Activated CD8-positive, alpha-beta memory T cell treated with anti-CD3 and anti-CD28 coated beads for 36 hours (primary cell): Measurements from ENCODE around the gene ARHGEF12. TPM values are rescaled to one million over a fixed set of nuclear protein-coding genes. Genes with fewer than 3 reads are reported as not detected.

ENCODE experiments used
- CTCF ChIA-PET: fragments of 350-600 bp; sonication (Branson Sonifier 250); formaldehyde crosslinking; loops from one replicate; lab custom pipeline; 2021; ENCODE audit warnings: antibody characterized with exemption; lab: Charles Lee
- POLR2A ChIA-PET: fragments of 350-600 bp; sonication (Branson Sonifier 250); formaldehyde crosslinking; loops from one replicate; lab custom pipeline; 2021; ENCODE audit warnings: antibody characterized with exemption; lab: Charles Lee
- total RNA-seq, 2 experiments: library from RNA; stranded (reverse); gene quantifications; one replicate each; pipeline ENCODE4 v1.2.3, GENCODE V29; 2021

ARHGEF12 gene
- total RNA-seq, 2 experiments from 2014 or later = 31.0 to 31.7 TPM

DNA sequence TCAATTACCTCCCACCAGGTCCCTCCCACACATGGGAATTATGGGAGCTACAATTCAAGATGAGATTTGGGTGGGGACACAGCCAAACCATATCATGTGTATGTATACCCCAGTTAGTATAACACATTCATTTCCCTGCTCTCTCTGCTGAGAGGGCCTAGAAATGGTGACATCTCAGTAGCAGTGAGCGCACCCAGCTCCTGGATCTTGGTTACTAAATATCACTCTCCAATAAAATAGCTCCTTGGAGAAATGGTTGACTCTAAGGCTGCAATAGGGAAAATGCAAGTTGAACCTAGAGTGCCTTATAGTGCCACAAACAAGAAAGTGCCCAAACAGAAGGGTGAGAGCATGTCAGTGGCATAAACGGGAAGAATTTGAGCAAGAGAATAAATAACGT, 59.6 kb downstream of the ARHGEF12 start:
- ChIA-PET CTCF (interaction anchor here (0.6 to 1.2 kb wide), 3 partner anchors 60 to 894 kb away, joined by 3 to 5 read pairs (median 3); partner anchors contain the start of gene ARHGEF12), POLR2A (no interaction called here)

DNA sequence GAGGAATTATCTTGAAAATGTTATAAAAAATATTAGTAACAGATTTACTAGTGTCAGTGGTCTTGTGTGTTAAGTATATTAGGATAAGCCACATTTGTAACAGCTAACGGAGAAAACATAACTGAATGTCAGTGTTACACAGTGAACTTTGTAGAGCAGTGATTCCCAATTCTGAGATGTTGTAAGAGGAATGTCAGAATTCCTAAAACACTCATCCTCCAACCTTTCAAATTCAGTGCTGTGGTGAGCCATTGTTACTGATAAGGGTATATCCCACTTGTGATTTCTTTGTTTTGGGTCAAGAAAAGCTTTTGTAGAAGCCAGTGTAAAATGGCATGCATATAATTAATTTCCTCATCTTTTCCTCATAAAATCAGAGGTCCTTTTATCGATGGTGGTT, 61.9 kb downstream of the ARHGEF12 start:
- CTCF ChIA-PET = no interaction called here
- POLR2A ChIA-PET = no interaction called here

DNA sequence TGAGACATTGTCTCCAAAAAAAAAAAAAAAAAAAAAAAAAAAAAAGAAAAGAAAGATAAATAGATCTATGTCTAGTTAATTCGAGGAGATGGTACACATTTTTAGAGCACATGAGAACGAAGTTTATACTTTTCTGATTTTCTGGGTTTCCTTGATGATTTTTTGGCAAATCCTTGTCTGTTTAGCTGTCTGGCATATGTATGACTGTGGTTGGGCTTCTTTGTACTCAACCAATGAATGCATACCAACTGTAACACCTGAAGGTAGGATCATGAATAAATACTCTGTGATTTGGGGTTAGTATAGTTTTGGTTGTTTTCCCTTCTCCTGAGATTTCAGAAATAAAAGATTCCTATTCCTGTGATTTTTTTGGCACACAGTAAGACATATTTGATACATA, 63.1 kb downstream of the ARHGEF12 start:
- CTCF ChIA-PET = no interaction called here
- POLR2A ChIA-PET = no interaction called here

GRCh38 chr11:120400564-120401364, 64.6 kb downstream of the ARHGEF12 start:
- ChIA-PET CTCF (no interaction called here), POLR2A (no interaction called here)

- CTCF ChIA-PET = no interaction called here
- POLR2A ChIA-PET = no interaction called here
These were observed 65.3 kb downstream of the ARHGEF12 start for GRCh38 chr11:120401506-120401905.

GRCh38 chr11:120403966-120404365, 67.8 kb downstream of the ARHGEF12 start:
- CTCF ChIA-PET = no interaction called here
- POLR2A ChIA-PET = no interaction called here

DNA sequence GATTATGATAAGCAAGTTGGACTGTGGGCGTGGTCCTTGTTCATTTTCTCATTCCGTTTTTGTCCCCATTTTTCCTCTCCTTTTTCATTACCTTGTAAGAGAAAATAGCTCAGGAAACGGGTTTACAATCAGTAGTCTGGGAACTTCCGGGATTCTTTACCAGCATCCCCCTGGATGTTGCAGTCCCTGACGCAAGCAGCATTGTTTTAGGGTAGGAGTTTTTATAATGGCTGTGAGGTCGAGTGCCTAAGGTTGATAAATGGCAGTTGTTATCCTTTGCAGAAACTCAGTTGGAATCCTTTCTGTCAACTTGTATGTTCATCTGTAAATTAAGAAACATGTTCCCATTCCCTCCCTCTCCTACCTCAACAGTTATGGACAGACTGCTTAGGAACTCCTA, 68.3 kb downstream of the ARHGEF12 start:
- POLR2A ChIA-PET = no interaction called here
- CTCF ChIA-PET = no interaction called here

DNA sequence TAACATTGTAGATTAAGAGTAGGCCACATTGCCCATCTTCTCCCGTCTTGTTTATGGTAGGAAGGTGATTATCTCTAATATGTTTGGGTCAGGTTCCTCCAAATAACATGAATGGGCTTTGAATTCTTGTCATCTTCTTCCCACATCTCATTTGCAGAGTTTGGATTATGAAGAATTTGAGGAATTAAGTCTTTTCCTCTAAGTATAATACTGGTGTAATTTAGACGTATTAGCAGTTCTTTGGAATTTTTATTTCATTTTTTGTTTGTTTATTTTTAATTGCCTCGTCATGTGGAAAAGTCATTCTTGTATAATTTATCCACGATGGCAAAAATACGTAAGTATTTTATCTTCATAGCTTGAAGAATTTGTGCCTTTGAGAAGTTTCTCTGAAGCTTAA, 73.4 kb downstream of the ARHGEF12 start:
- CTCF ChIA-PET = no interaction called here
- POLR2A ChIA-PET = no interaction called here

- CTCF ChIA-PET = no interaction called here
- POLR2A ChIA-PET = interaction anchor here (0.7 kb wide), 1 partner anchor 70 kb away, joined by 5 read pairs; no protein-coding TSS in a partner anchor
These were observed 74.6 kb downstream of the ARHGEF12 start for GRCh38 chr11:120410622-120411380.

DNA sequence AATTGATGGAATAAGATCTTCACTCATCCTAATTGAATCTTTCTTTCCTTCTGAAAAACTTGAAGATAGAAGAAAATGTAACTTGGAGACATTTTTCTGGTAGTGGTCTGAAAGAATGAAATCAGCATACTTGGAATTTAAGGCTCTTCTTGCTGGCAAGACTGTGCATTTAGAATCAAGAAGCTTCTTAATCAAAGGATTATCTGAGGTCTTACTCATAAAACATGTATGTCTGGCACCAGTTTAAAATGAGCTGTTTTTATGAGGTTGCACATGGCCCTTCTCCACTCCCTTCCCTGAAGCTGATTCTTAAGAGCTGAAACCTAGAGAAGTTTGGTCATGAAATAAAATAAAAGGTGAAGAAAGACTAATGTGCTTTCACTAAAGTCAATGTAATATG, 77.3 kb downstream of the ARHGEF12 start:
- ChIA-PET CTCF (no interaction called here), POLR2A (no interaction called here)

GRCh38 chr11:120420572-120420971, 84.4 kb downstream of the ARHGEF12 start:
- POLR2A ChIA-PET = no interaction called here
- CTCF ChIA-PET = no interaction called here

GRCh38 chr11:120424185-120424969, 88.2 kb downstream of the ARHGEF12 start:
- POLR2A ChIA-PET = no interaction called here

DNA sequence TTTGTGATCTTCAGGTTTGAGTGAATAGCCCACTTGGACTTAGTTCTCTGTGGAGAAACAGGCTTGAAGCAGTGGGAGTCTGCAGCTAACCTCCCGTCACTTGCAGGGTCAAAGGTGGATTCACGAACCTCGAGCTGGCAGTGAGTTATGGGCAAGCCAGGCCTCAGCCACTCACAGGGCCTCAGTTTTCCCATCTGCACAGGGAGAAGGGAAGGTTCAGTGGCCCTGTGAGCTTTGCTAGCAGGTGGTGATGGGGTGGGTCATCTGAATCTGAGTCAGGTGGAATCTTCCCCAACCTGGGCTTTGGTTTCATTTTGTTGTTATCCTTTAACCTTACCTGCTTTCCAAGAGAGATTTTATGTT, 88.7 kb downstream of the ARHGEF12 start:
- ChIA-PET CTCF (interaction anchor here (0.6 to 0.7 kb wide), 2 partner anchors 19 to 469 kb away, joined by 3 read pairs; no protein-coding TSS in a partner anchor), POLR2A (no interaction called here)

More at GRCh38 chr11:120424185-120424969, 88.2 kb downstream of the ARHGEF12 start:
- CTCF ChIA-PET = interaction anchor here (0.6 to 0.7 kb wide), 2 partner anchors 20 to 470 kb away, joined by 3 read pairs; no protein-coding TSS in a partner anchor

DNA sequence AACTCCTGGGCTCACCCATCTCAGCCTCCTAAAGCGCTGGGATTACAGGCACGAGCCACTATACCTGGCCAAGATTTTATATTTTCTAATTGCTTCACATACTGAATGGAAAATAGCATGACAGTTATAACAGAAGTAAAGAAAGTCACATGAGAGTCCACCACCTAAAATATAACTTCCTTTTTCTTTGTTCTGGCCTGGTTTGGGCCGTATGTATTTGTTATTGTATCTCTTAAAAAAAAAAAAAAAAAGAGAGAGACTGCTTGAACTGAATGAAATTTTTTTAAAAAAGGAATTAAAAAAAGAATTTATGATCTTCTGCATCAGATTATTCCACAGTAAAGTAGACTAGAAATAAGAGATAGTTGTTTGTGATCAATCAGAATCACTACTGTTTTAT, 89.3 kb downstream of the ARHGEF12 start:
- ChIA-PET POLR2A (no interaction called here), CTCF (no interaction called here)

GRCh38 chr11:120430146-120430545, 93.9 kb downstream of the ARHGEF12 start:
- POLR2A ChIA-PET = no interaction called here
- CTCF ChIA-PET = no interaction called here

DNA sequence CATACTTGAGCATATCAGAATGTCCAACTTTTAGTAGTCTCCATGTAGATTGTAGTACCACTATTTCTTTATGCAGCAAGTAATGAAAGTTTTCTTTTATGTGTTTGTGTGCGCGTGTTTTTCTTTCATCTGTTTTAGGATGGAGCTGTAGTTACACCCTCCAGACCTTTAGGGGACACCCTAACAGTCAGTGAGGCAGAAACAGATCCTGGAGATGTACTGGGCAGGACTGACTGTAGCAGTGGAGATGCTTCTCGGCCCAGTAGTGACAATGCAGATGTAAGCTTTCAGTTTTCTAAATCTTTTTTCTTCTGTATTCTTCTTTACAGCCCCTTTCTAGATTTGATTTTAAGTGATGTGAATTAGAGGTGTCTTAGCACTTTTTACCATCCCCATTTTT, 95.4 kb downstream of the ARHGEF12 start:
- POLR2A ChIA-PET = no interaction called here
- CTCF ChIA-PET = no interaction called here

- ChIA-PET POLR2A (no interaction called here), CTCF (no interaction called here)
These were observed 96.1 kb downstream of the ARHGEF12 start for GRCh38 chr11:120432056-120433018.

DNA sequence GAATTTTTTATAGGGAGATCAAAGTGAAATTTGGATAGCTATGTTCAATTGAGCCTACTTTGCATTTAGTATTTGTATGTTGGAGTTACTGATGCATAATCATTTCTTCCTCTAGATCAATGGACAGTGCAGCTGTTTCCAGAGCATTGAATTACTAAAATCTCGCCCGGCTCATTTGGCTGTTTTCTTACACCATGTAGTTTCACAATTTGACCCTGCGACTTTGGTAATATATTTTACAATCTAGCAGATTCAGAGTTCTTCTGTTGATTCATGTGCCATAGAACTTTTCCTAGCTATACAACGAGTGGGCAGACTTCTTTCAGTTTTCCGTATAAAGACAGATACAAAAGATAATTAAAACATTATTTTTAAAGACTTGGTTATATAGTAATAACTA, 105.4 kb downstream of the ARHGEF12 start:
- ChIA-PET POLR2A (no interaction called here), CTCF (no interaction called here)

DNA sequence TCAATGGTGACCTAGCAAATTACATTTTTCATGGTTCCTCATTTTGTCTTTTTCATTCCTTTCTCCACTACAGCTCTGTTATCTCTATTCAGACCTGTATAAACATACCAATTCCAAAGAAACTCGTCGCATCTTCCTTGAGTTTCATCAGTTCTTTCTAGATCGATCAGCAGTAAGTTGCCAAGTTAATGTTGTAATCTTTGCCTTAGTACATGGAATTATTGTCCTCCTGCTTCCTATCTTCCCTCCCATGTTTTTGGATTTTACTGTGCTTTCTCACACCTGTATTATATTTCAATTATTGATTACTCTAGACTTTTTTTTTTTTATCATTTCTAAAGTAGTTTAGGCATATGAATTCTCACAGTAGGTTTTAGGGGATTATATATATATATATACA, 105.8 kb downstream of the ARHGEF12 start:
- ChIA-PET CTCF (interaction anchor here (0.7 kb wide), 1 partner anchor 1024 kb away, joined by 3 read pairs; no protein-coding TSS in a partner anchor), POLR2A (no interaction called here)
